ENCODE results near the gene ELOB.

- TF ChIP-seq, protein P1, sequence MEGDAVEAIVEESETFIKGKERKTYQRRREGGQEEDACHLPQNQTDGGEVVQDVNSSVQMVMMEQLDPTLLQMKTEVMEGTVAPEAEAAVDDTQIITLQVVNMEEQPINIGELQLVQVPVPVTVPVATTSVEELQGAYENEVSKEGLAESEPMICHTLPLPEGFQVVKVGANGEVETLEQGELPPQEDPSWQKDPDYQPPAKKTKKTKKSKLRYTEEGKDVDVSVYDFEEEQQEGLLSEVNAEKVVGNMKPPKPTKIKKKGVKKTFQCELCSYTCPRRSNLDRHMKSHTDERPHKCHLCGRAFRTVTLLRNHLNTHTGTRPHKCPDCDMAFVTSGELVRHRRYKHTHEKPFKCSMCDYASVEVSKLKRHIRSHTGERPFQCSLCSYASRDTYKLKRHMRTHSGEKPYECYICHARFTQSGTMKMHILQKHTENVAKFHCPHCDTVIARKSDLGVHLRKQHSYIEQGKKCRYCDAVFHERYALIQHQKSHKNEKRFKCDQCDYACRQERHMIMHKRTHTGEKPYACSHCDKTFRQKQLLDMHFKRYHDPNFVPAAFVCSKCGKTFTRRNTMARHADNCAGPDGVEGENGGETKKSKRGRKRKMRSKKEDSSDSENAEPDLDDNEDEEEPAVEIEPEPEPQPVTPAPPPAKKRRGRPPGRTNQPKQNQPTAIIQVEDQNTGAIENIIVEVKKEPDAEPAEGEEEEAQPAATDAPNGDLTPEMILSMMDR (conservative IDR thresholded peaks at IDR 0.05; ENCODE audit: low read length): no peak
- no peak for TF ChIP-seq EZH2phosphoT487 (IDR thresholded peaks at IDR 0.05; ENCODE audit: borderline replicate concordance)
These were observed 5.3 kb downstream of the ELOB start for GRCh38 chr16:2771496-2772402.
